ENCODE measurements around the gene BCR.
"Not testable (repeated sequence)": the region's sequence is repeated elsewhere in the genome, so short reads cannot be mapped to it uniquely, and the experiment has no call there.

DNA sequence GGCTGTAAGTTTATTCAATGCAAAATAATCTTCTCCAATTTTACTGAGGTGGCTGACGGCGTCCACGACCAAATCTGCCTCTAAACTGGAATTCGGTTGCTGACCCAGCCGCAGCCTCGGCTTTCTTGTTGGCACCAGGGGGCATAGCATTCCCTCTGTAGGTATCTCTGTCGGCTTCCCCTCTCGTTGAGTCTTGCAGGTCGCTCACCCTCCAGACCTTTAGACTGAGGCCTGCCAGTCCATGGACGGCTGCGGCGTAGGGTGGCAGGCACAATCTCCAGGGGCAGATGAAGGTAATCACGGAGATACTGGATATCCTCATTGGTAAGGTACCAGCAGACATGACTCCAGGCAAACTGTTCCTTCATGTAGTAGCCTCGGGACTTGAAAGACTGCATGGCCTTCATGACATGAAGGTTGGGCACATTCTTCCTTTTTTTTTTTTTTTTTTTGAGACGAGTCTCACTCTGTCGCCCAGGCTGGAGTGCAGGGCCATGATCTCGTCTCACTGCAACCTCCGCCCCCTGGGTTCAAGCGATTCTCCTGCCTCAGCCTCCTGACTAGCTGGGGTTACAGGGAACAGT, 142.3 kb downstream of the BCR start:
- TF ChIP-seq, protein P1, sequence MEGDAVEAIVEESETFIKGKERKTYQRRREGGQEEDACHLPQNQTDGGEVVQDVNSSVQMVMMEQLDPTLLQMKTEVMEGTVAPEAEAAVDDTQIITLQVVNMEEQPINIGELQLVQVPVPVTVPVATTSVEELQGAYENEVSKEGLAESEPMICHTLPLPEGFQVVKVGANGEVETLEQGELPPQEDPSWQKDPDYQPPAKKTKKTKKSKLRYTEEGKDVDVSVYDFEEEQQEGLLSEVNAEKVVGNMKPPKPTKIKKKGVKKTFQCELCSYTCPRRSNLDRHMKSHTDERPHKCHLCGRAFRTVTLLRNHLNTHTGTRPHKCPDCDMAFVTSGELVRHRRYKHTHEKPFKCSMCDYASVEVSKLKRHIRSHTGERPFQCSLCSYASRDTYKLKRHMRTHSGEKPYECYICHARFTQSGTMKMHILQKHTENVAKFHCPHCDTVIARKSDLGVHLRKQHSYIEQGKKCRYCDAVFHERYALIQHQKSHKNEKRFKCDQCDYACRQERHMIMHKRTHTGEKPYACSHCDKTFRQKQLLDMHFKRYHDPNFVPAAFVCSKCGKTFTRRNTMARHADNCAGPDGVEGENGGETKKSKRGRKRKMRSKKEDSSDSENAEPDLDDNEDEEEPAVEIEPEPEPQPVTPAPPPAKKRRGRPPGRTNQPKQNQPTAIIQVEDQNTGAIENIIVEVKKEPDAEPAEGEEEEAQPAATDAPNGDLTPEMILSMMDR (IDR thresholded peaks at IDR 0.05): not testable (repeated sequence)
- not testable (repeated sequence) for TF ChIP-seq POLR2A, EP300 (IDR thresholded peaks at IDR 0.05)
